CD4-positive, alpha-beta T cell treated with Interleukin-12 subunit alpha and Interleukin-12 subunit beta, for 1 hour (primary cell): Measurements from ENCODE around the gene PLA2G12B.
"Not testable (repeated sequence)": the region's sequence is repeated elsewhere in the genome, so short reads cannot be mapped to it uniquely, and the experiment has no call there.

ENCODE experiments used
- DNase-seq: peaks from one replicate; pipeline ENCODE4 v3.0.0-alpha.2; 2020

Gene PLA2G12B

GRCh38 chr10:72932259-72933015 is 22.2 kb downstream of the PLA2G12B start:
- no peak for DNase-seq

- DNase-seq: no peak
Measured at GRCh38 chr10:72930276-72930675, 24.3 kb downstream of the PLA2G12B start.

GRCh38 chr10:72928798-72929197 is 25.8 kb downstream of the PLA2G12B start:
- DNase-seq: no peak

- DNase-seq: no peak
Measured at GRCh38 chr10:72927485-72927884, 27.1 kb downstream of the PLA2G12B start.

- DNase-seq: no peak
Measured at GRCh38 chr10:72925951-72926465, 28.6 kb downstream of the PLA2G12B start.

GRCh38 chr10:72924351-72924750 is 30.3 kb downstream of the PLA2G12B start:
- no peak for DNase-seq

GRCh38 chr10:72921147-72921683 is 33.4 kb downstream of the PLA2G12B start:
- DNase-seq: not testable (repeated sequence)

GRCh38 chr10:72918352-72918751 is 36.3 kb downstream of the PLA2G12B start:
- no peak for DNase-seq

GRCh38 chr10:72917803-72918332 is 36.7 kb downstream of the PLA2G12B start:
- not testable (repeated sequence) for DNase-seq

- DNase-seq: not testable (repeated sequence)
Measured at GRCh38 chr10:72917201-72917600, 37.4 kb downstream of the PLA2G12B start.

GRCh38 chr10:72913287-72913686 is 41.3 kb downstream of the PLA2G12B start:
- DNase-seq: no peak

- no peak for DNase-seq
Measured at GRCh38 chr10:72912736-72913135, 41.9 kb downstream of the PLA2G12B start.

- DNase-seq: no peak
Measured at GRCh38 chr10:72911758-72912157, 42.8 kb downstream of the PLA2G12B start.

GRCh38 chr10:72910705-72911104 is 43.9 kb downstream of the PLA2G12B start:
- DNase-seq: no peak

- DNase-seq: no peak
Measured at GRCh38 chr10:72906446-72906845, 48.2 kb downstream of the PLA2G12B start.

- DNase-seq: no peak
Measured at GRCh38 chr10:72904806-72905205, 49.8 kb downstream of the PLA2G12B start.

- not testable (repeated sequence) for DNase-seq
Measured at GRCh38 chr10:72903941-72904446, 50.6 kb downstream of the PLA2G12B start.

- DNase-seq: no peak
Measured at GRCh38 chr10:72899545-72899944, 55.1 kb downstream of the PLA2G12B start.

- DNase-seq: no peak
Measured at GRCh38 chr10:72898616-72899015, 56.0 kb downstream of the PLA2G12B start.

GRCh38 chr10:72895236-72895850 is 59.3 kb downstream of the PLA2G12B start:
- DNase-seq: no peak

GRCh38 chr10:72893136-72893798 is 61.3 kb downstream of the PLA2G12B start, which contains the start of gene OIT3:
Gene OIT3 (plus strand): TSS chr10:72893739. CDS start chr10:72893799, 60 bp downstream.
- no peak for DNase-seq

GRCh38 chr10:72890086-72890485 is 64.5 kb downstream of the PLA2G12B start:
- DNase-seq: no peak

- DNase-seq: no peak
Measured at GRCh38 chr10:72889391-72889831, 65.2 kb downstream of the PLA2G12B start.
